Skeletal muscle cell (primary cell): ENCODE data around the gene NUP98.
A peak's percentile ranks its signal among the peaks of the same experiment; 100 is the strongest.

Experiments
- DNase-seq: peaks from one replicate; pipeline ENCODE4 v3.0.0-alpha.2; 2010; ENCODE audit warnings: low read depth
- H3K4me3 ChIP-seq: 2 replicates; pipeline ENCODE4 v1.5.1; 2011; ENCODE audit warnings: low read depth, mild to moderate bottlenecking, control low read depth, low read length, moderate library complexity

The NUP98 gene

GRCh38 chr11:3797329-3798090, at the start of gene NUP98:
TSS of gene NUP98 (minus strand) at chr11:3797554. CDS start at chr11:3782117, 15,437 bp downstream.
- DNase-seq = peak; percentile 100
- peak within 1 kb of the TSS; percentile 70 for H3K4me3 ChIP-seq

- no peak overlapping the region for H3K4me3 ChIP-seq
- DNase-seq = no peak
Observed at GRCh38 chr11:3845670-3846069, 48.3 kb upstream of the NUP98 start.

- no peak overlapping the region for H3K4me3 ChIP-seq
- no peak for DNase-seq
Observed at GRCh38 chr11:3845246-3845645, 47.9 kb upstream of the NUP98 start.

- no peak overlapping the region for H3K4me3 ChIP-seq
- DNase-seq = no peak
Observed at GRCh38 chr11:3843326-3843725, 46.0 kb upstream of the NUP98 start.

- peak overlapping the region; percentile 75 for H3K4me3 ChIP-seq
- peak; percentile 57 for DNase-seq
Observed at GRCh38 chr11:3841426-3842350, 44.3 kb upstream of the NUP98 start.

- H3K4me3 ChIP-seq = peak within 1 kb of the TSS; percentile 75
- peak; percentile 42 for DNase-seq
Observed at GRCh38 chr11:3840870-3841425, 43.6 kb upstream of the NUP98 start, which contains the start of gene RHOG. TSS of gene RHOG (minus strand) at chr11:3840959. CDS start at chr11:3828138, 12,821 bp downstream.

- DNase-seq = no peak
- peak overlapping the region; percentile 75 for H3K4me3 ChIP-seq
Observed at GRCh38 chr11:3840004-3840869, 42.9 kb upstream of the NUP98 start.

GRCh38 chr11:3838504-3838903, 41.1 kb upstream of the NUP98 start:
- DNase-seq = no peak
- H3K4me3 ChIP-seq = no peak overlapping the region

GRCh38 chr11:3837793-3838192, 40.4 kb upstream of the NUP98 start:
- no peak overlapping the region for H3K4me3 ChIP-seq
- no peak for DNase-seq

- H3K4me3 ChIP-seq = no peak overlapping the region
- DNase-seq = no peak
Observed at GRCh38 chr11:3836903-3837302, 39.5 kb upstream of the NUP98 start.

GRCh38 chr11:3835751-3836150, 38.4 kb upstream of the NUP98 start:
- no peak for DNase-seq
- H3K4me3 ChIP-seq = no peak overlapping the region

- no peak overlapping the region for H3K4me3 ChIP-seq
- DNase-seq = no peak
Observed at GRCh38 chr11:3834664-3835461, 37.5 kb upstream of the NUP98 start.

- H3K4me3 ChIP-seq = no peak overlapping the region
- DNase-seq = no peak
Observed at GRCh38 chr11:3834349-3834663, 37.0 kb upstream of the NUP98 start.

GRCh38 chr11:3833449-3833848, 36.1 kb upstream of the NUP98 start:
- no peak overlapping the region for H3K4me3 ChIP-seq
- no peak for DNase-seq

- no peak overlapping the region for H3K4me3 ChIP-seq
- no peak for DNase-seq
Observed at GRCh38 chr11:3832816-3833215, 35.5 kb upstream of the NUP98 start.

GRCh38 chr11:3831378-3832239, 34.3 kb upstream of the NUP98 start:
- no peak overlapping the region for H3K4me3 ChIP-seq
- no peak for DNase-seq

- no peak for DNase-seq
- H3K4me3 ChIP-seq = no peak overlapping the region
Observed at GRCh38 chr11:3830730-3831129, 33.4 kb upstream of the NUP98 start.

- no peak overlapping the region for H3K4me3 ChIP-seq
- DNase-seq = no peak
Observed at GRCh38 chr11:3830088-3830487, 32.7 kb upstream of the NUP98 start.
